ENCODE results near the gene MUC13. TPM values are rescaled to one million over a fixed set of nuclear protein-coding genes. Genes with fewer than 3 reads are reported as not detected.

The MUC13 gene
- total RNA-seq, 2 donors from 2014 or later: 0.49 TPM; not detected in 1

- no peak for ATAC-seq (ENCODE audit: insufficient number of reproducible peaks, low FRiP score, low read depth)
- Histone ChIP-seq H3K27me3 (replicated peaks; ENCODE audit: insufficient read depth) (no peaks in the 10 kb centered on the region), H3K27ac (no peak overlapping the region), H3K9me3 (no peaks in the 10 kb centered on the region), H3K4me3 (no peak overlapping the region), H3K4me1 (ENCODE audit: control insufficient read depth in 1 of 2, low read depth in 2 of 2) (peaks cover 0 to 11% of the 10 kb centered on the region in 2 donors), H3K36me3 (no peaks in the 10 kb centered on the region)
- TF ChIP-seq, protein P1, sequence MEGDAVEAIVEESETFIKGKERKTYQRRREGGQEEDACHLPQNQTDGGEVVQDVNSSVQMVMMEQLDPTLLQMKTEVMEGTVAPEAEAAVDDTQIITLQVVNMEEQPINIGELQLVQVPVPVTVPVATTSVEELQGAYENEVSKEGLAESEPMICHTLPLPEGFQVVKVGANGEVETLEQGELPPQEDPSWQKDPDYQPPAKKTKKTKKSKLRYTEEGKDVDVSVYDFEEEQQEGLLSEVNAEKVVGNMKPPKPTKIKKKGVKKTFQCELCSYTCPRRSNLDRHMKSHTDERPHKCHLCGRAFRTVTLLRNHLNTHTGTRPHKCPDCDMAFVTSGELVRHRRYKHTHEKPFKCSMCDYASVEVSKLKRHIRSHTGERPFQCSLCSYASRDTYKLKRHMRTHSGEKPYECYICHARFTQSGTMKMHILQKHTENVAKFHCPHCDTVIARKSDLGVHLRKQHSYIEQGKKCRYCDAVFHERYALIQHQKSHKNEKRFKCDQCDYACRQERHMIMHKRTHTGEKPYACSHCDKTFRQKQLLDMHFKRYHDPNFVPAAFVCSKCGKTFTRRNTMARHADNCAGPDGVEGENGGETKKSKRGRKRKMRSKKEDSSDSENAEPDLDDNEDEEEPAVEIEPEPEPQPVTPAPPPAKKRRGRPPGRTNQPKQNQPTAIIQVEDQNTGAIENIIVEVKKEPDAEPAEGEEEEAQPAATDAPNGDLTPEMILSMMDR (IDR thresholded peaks at IDR 0.05): no peak
- DNase-seq (ENCODE audit: low spot score): no peak
These were observed 29.6 kb downstream of the MUC13 start for GRCh38 chr3:124904835-124905492.

DNA sequence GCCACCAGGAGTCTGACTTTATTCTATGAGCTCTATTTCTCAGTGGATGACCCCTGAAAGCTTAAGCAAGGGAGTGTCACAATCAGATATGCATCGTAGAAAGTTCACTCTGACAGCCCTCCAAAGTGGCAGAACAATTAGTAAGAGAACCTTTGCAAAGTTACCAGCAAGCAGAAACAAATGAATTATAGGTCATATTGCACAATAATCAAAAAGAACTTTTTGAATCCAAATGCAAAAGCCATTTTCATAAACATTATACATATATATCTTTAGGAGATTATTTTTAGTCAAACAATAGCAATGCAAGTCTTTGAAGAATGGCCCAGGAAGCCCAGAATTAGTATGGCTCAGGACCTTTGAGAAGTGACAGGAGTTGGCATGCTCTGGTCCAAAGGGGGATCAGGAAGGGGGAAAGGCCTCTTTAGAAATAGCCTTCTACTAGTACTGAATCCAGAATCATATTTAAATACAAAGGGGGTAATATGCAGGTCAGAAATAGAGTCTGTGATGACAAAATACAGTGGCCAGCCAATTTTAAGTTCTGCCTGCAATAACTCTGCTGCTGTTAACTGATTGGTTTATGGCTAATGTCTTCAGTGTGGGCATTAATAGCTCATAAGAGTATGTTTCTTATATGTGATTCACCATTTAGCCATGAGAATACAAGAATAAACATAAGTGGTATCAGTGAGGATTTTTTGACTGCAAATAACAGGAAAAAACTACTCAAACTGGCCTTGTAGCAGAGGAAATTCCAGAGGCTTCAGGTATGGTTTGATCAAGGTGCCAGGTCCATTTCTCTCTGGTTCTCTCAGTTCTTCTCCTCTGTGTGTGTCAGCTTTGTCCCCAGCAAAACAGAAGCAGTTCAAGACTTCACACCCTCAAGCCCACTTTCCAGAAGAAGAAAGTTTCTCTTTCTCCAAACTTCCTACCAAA lies 30.4 kb downstream of the MUC13 start:
- DNase-seq (ENCODE audit: low spot score): no peak

GRCh38 chr3:124896824-124897526 lies 37.6 kb downstream of the MUC13 start:
- Histone ChIP-seq H3K9me3 (no peaks in the 10 kb centered on the region), H3K27me3 (replicated peaks; ENCODE audit: insufficient read depth) (no peaks in the 10 kb centered on the region), H3K4me3 (no peak overlapping the region), H3K36me3 (no peaks in the 10 kb centered on the region), H3K27ac (no peak overlapping the region), H3K4me1 (ENCODE audit: control insufficient read depth in 1 of 2, low read depth in 2 of 2) (peaks cover 6 to 52% of the 10 kb centered on the region in 2 donors)
- DNase-seq (ENCODE audit: low spot score): no peak
- no peak for ATAC-seq (ENCODE audit: insufficient number of reproducible peaks, low FRiP score, low read depth)
- TF ChIP-seq, protein P1 (IDR thresholded peaks at IDR 0.05): no peak

More for the DNA sequence above, 30.4 kb downstream of the MUC13 start:
- H3K36me3 ChIP-seq: no peaks in the 10 kb centered on the region
- no peak overlapping the region for H3K27ac ChIP-seq
- no peaks in the 10 kb centered on the region for H3K27me3 ChIP-seq (replicated peaks; ENCODE audit: insufficient read depth)
- H3K4me3 ChIP-seq: no peak overlapping the region
- no peak for ATAC-seq (ENCODE audit: insufficient number of reproducible peaks, low FRiP score, low read depth)
- no peaks in the 10 kb centered on the region for H3K9me3 ChIP-seq
- H3K4me1 ChIP-seq (ENCODE audit: control insufficient read depth in 1 of 2, low read depth in 2 of 2): peaks cover 0 to 12% of the 10 kb centered on the region in 2 donors
- TF ChIP-seq, protein P1 (IDR thresholded peaks at IDR 0.05): no peak

DNA sequence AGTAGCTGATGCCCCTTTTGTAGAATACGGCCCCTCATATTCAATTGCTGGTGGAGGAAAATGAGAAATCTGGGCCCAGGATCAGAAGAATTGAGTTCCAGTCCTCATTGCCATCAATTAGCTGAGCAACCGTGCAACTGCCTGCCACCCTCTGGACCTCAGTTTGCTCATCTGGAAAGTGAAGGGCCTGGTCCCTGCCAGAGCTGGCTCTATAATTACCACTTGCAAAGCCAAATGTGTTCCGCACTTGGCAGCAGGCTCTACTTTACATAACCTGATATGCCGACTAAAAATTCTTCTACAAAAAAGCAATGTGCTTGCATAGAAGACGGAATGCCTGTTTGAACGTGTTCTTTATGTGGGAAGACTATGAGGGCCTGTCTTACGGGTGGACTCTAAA lies 38.8 kb downstream of the MUC13 start:
- no peak for DNase-seq (ENCODE audit: low spot score)
- peak overlapping the region; percentile 71 to 84 for H3K27ac ChIP-seq
- TF ChIP-seq, protein P1 (IDR thresholded peaks at IDR 0.05): no peak
- peaks cover 6 to 49% of the 10 kb centered on the region in 2 donors for H3K4me1 ChIP-seq (ENCODE audit: control insufficient read depth in 1 of 2, low read depth in 2 of 2)
- no peaks in the 10 kb centered on the region for H3K36me3 ChIP-seq
- H3K4me3 ChIP-seq: no peak overlapping the region
- H3K27me3 ChIP-seq (replicated peaks; ENCODE audit: insufficient read depth): no peaks in the 10 kb centered on the region
- ATAC-seq (ENCODE audit: insufficient number of reproducible peaks, low FRiP score, low read depth): peak; percentile 20
- H3K9me3 ChIP-seq: no peaks in the 10 kb centered on the region
